WTC11 (cell line): Measurements from ENCODE around the gene MFNG. TPM values are rescaled to one million over a fixed set of nuclear protein-coding genes. Genes with fewer than 3 reads are reported as not detected.

Experiments used
- ATAC-seq: fragments of 200-7000 bp; cut with Tn5 transposase; 2 replicates; pipeline ENCODE4 v1.10.0; 2021; ENCODE audit warnings: mild to moderate bottlenecking, moderate library complexity
- CTCF ChIA-PET: fragments of 300-600 bp; sonication (Branson Sonifier 250); formaldehyde crosslinking; loops from one replicate; lab custom pipeline; 2021; ENCODE audit warnings: antibody characterized with exemption; lab: Charles Lee
- POLR2A ChIA-PET: fragments of 350-600 bp; sonication (Branson Sonifier 250); formaldehyde crosslinking; loops from one replicate; lab custom pipeline; 2021; ENCODE audit warnings: antibody characterized with exemption; lab: Charles Lee
- DNase-seq: peaks from one replicate; pipeline ENCODE4 v3.0.0; 2021; ENCODE audit warnings: low spot score
- H3K27ac Mint-ChIP-seq: 2 replicates; pipeline ENCODE4 v1.8.0; 2021; ENCODE audit warnings: mixed read lengths
- H3K27me3 Mint-ChIP-seq: 2 replicates; pipeline ENCODE4 v1.8.0; 2021; ENCODE audit warnings: low read depth, mild to moderate bottlenecking, moderate library complexity, mixed read lengths
- H3K36me3 Mint-ChIP-seq: 2 replicates; pipeline ENCODE4 v1.8.0; 2021; ENCODE audit warnings: mixed read lengths
- H3K4me1 Mint-ChIP-seq: 2 replicates; pipeline ENCODE4 v1.8.0; 2022; ENCODE audit warnings: mixed read lengths
- H3K4me3 Mint-ChIP-seq: 2 replicates; pipeline ENCODE4 v1.8.0; 2021; ENCODE audit warnings: mild to moderate bottlenecking, moderate library complexity, mixed read lengths
- H3K9me3 Mint-ChIP-seq: 2 replicates; pipeline ENCODE4 v1.8.0; 2021; ENCODE audit warnings: mixed read lengths
- ATF3 ChIP-seq: sonication (generic); formaldehyde crosslinking; conservative IDR thresholded peaks from 2 replicates; pipeline ENCODE4 v1.8.1; 2022; ENCODE audit warnings: mild to moderate bottlenecking, missing genetic modification reagents
- CREM ChIP-seq: sonication (generic); formaldehyde crosslinking; IDR thresholded peaks from 2 replicates; pipeline ENCODE4 v1.8.1; 2022; ENCODE audit warnings: mild to moderate bottlenecking, missing genetic modification reagents, moderate library complexity
- ESRRA ChIP-seq: sonication (generic); formaldehyde crosslinking; IDR thresholded peaks from 2 replicates; pipeline ENCODE4 v1.8.1; 2022; ENCODE audit warnings: mild to moderate bottlenecking, missing genetic modification reagents, borderline replicate concordance
- FOXP1 ChIP-seq: sonication (generic); formaldehyde crosslinking; IDR thresholded peaks from 2 replicates; pipeline ENCODE4 v1.8.0; 2022; ENCODE audit warnings: missing genetic modification reagents, mild to moderate bottlenecking, moderate library complexity, borderline replicate concordance
- GABPB1 ChIP-seq: sonication (generic); formaldehyde crosslinking; IDR thresholded peaks from 2 replicates; pipeline ENCODE4 v1.8.1; 2023; ENCODE audit warnings: mild to moderate bottlenecking, missing genetic modification reagents
- GRHL2 ChIP-seq: fragments of 250-450 bp; sonication (Bioruptor Pico); IDR thresholded peaks from 2 replicates; pipeline ENCODE4 v1.8.0; 2022; ENCODE audit warnings: mild to moderate bottlenecking, moderate library complexity; ENCODE audit not compliant: insufficient replicate concordance, severe bottlenecking
- JAZF1 ChIP-seq: fragments of 250-450 bp; sonication (Bioruptor Pico); IDR thresholded peaks from 2 replicates; pipeline ENCODE4 v1.9.0; 2021; ENCODE audit warnings: moderate library complexity, mild to moderate bottlenecking, inconsistent platforms
- KAT7 ChIP-seq: sonication (generic); formaldehyde crosslinking; IDR thresholded peaks from 2 replicates; pipeline ENCODE4 v1.8.1; 2023; ENCODE audit warnings: missing genetic modification reagents, mild to moderate bottlenecking, borderline replicate concordance
- MAX ChIP-seq: sonication (generic); formaldehyde crosslinking; IDR thresholded peaks from 2 replicates; pipeline ENCODE4 v1.8.0; 2022; ENCODE audit warnings: mild to moderate bottlenecking, missing genetic modification reagents
- NFATC4 ChIP-seq: fragments of 250-450 bp; sonication (Bioruptor Pico); IDR thresholded peaks from 2 replicates; pipeline ENCODE4 v1.9.0; 2021; ENCODE audit warnings: mild to moderate bottlenecking
- NFYB ChIP-seq: sonication (generic); formaldehyde crosslinking; conservative IDR thresholded peaks from 2 replicates; pipeline ENCODE4 v1.8.0; 2022; ENCODE audit warnings: low read depth, missing genetic modification reagents
- PRDM15 ChIP-seq: sonication (generic); formaldehyde crosslinking; IDR thresholded peaks from 2 replicates; pipeline ENCODE4 v1.8.0; 2022; ENCODE audit warnings: missing genetic modification reagents
- RORB ChIP-seq: fragments of 250-450 bp; sonication (Bioruptor Pico); IDR thresholded peaks from 2 replicates; pipeline ENCODE4 v1.9.0; 2021; ENCODE audit warnings: mild to moderate bottlenecking
- SP1 ChIP-seq: sonication (generic); formaldehyde crosslinking; conservative IDR thresholded peaks from 2 replicates; pipeline ENCODE4 v1.8.1; 2022; ENCODE audit warnings: missing genetic modification reagents
- TEAD4 ChIP-seq: sonication (generic); formaldehyde crosslinking; IDR thresholded peaks from 2 replicates; pipeline ENCODE4 v1.8.0; 2022; ENCODE audit warnings: mild to moderate bottlenecking, missing genetic modification reagents
- USF1 ChIP-seq: sonication (generic); formaldehyde crosslinking; IDR thresholded peaks from 2 replicates; pipeline ENCODE4 v1.8.0; 2022; ENCODE audit warnings: mild to moderate bottlenecking, missing genetic modification reagents
- ZBTB43 ChIP-seq: sonication (generic); formaldehyde crosslinking; IDR thresholded peaks from 2 replicates; pipeline ENCODE4 v1.8.1; 2023; ENCODE audit warnings: mild to moderate bottlenecking, missing genetic modification reagents
- ZNF121 ChIP-seq: sonication (generic); formaldehyde crosslinking; IDR thresholded peaks from 2 replicates; pipeline ENCODE4 v1.8.0; 2023; ENCODE audit warnings: missing genetic modification reagents
- ZNF138 ChIP-seq: sonication (generic); formaldehyde crosslinking; conservative IDR thresholded peaks from 2 replicates; pipeline ENCODE4 v1.8.1; 2022; ENCODE audit warnings: mild to moderate bottlenecking, moderate library complexity, missing genetic modification reagents
- ZNF232 ChIP-seq: sonication (generic); formaldehyde crosslinking; IDR thresholded peaks from 2 replicates; pipeline ENCODE4 v1.8.0; 2022; ENCODE audit warnings: mild to moderate bottlenecking, missing genetic modification reagents
- ZNF263 ChIP-seq: sonication (generic); formaldehyde crosslinking; IDR thresholded peaks from 2 replicates; pipeline ENCODE4 v1.8.1; 2022; ENCODE audit warnings: low read depth, mild to moderate bottlenecking, moderate library complexity, missing genetic modification reagents
- ZNF423 ChIP-seq: fragments of 250-450 bp; sonication (Bioruptor Pico); IDR thresholded peaks from 2 replicates; pipeline ENCODE4 v2.1.2; 2022; ENCODE audit warnings: mild to moderate bottlenecking, moderate library complexity
- ZNF512 ChIP-seq: sonication (generic); formaldehyde crosslinking; IDR thresholded peaks from 2 replicates; pipeline ENCODE4 v1.8.1; 2022; ENCODE audit warnings: missing genetic modification reagents, borderline replicate concordance
- ZNF532 ChIP-seq: fragments of 250-450 bp; sonication (Bioruptor Pico); IDR thresholded peaks from 2 replicates; pipeline ENCODE4 v1.9.0; 2021; ENCODE audit warnings: mild to moderate bottlenecking, borderline replicate concordance
- ZNF671 ChIP-seq: fragments of 250-450 bp; sonication (Bioruptor Pico); IDR thresholded peaks from 2 replicates; pipeline ENCODE4 v1.8.0; 2021; ENCODE audit warnings: mild to moderate bottlenecking
- total RNA-seq: library from RNA; stranded (reverse); gene quantifications from 3 replicates; pipeline ENCODE4 v1.2.3, GENCODE V29; 2021

MFNG gene
- total RNA-seq, 1 experiment from 2014 or later = 3.2 TPM

GRCh38 chr22:37451218-37451617, 35.0 kb downstream of the MFNG start:
- Mint-ChIP-seq H3K36me3 (peaks cover 5% of the 10 kb centered on the region; the same call in 1 of the 2 replicates), H3K27ac (no peak overlapping the region; the same call in 1 of the 2 replicates), H3K27me3 (no peaks in the 10 kb centered on the region; the same call in 1 of the 2 replicates), H3K4me3 (no peak overlapping the region), H3K4me1 (peaks cover 2% of the 10 kb centered on the region; the same call in 1 of the 2 replicates), H3K9me3 (peaks cover 13% of the 10 kb centered on the region)
- ATAC-seq (no peak), DNase-seq (no peak)
- ChIA-PET CTCF (no interaction called here), POLR2A (no interaction called here)
- TF ChIP-seq MAX (CRISPR knock-in tag) (no peak), GRHL2 (no peak), PRDM15 (CRISPR knock-in tag) (no peak), ZNF512 (CRISPR knock-in tag) (no peak), ZNF423 (no peak), ZBTB43 (no peak), FOXP1 (CRISPR knock-in tag) (no peak), RORB (CRISPR knock-in tag) (no peak), ZNF138 (CRISPR knock-in tag) (no peak), CREM (CRISPR knock-in tag) (no peak), KAT7 (CRISPR knock-in tag) (no peak), ZNF121 (no peak), ESRRA (CRISPR knock-in tag) (no peak), JAZF1 (CRISPR knock-in tag) (no peak), GABPB1 (CRISPR knock-in tag) (no peak), NFATC4 (CRISPR knock-in tag) (no peak), ATF3 (no peak)

- no peaks in the 10 kb centered on the region; the same call in 1 of the 2 replicates for H3K4me1 Mint-ChIP-seq
- peaks cover 13% of the 10 kb centered on the region for H3K9me3 Mint-ChIP-seq
- peaks cover 5% of the 10 kb centered on the region; the same call in 1 of the 2 replicates for H3K36me3 Mint-ChIP-seq
- TF ChIP-seq ZNF232 (CRISPR knock-in tag) (no peak), USF1 (CRISPR knock-in tag) (no peak), SP1 (CRISPR knock-in tag) (no peak), TEAD4 (CRISPR knock-in tag) (no peak), ZNF532 (no peak), ZNF263 (CRISPR knock-in tag) (no peak), ZNF671 (no peak), NFYB (CRISPR knock-in tag) (no peak), RORB (CRISPR knock-in tag) (no peak)
- CTCF ChIA-PET = interaction anchor here (0.8 to 2.2 kb wide), 5 partner anchors 8 to 250 kb away, joined by 3 to 7 read pairs (median 5); no protein-coding TSS in a partner anchor
- DNase-seq = no peak
- no peak for ATAC-seq
- POLR2A ChIA-PET = no interaction called here
- peaks cover 1% of the 10 kb centered on the region; the same call in 1 of the 2 replicates for H3K27me3 Mint-ChIP-seq
- no peak overlapping the region for H3K4me3 Mint-ChIP-seq
- H3K27ac Mint-ChIP-seq = no peak overlapping the region
Observed at GRCh38 chr22:37449331-37450001, 36.7 kb downstream of the MFNG start.
